HG02763 (cell line): ENCODE data around the gene LOC101059915.

ENCODE experiments used
- ATAC-seq: cut with Tn5 transposase; IDR thresholded peaks from one replicate; pipeline ENCODE4 v1.9.1; 2021; ENCODE audit warnings: mild to moderate bottlenecking, moderate library complexity; ENCODE audit not compliant: unreplicated experiment

The LOC101059915 gene

DNA sequence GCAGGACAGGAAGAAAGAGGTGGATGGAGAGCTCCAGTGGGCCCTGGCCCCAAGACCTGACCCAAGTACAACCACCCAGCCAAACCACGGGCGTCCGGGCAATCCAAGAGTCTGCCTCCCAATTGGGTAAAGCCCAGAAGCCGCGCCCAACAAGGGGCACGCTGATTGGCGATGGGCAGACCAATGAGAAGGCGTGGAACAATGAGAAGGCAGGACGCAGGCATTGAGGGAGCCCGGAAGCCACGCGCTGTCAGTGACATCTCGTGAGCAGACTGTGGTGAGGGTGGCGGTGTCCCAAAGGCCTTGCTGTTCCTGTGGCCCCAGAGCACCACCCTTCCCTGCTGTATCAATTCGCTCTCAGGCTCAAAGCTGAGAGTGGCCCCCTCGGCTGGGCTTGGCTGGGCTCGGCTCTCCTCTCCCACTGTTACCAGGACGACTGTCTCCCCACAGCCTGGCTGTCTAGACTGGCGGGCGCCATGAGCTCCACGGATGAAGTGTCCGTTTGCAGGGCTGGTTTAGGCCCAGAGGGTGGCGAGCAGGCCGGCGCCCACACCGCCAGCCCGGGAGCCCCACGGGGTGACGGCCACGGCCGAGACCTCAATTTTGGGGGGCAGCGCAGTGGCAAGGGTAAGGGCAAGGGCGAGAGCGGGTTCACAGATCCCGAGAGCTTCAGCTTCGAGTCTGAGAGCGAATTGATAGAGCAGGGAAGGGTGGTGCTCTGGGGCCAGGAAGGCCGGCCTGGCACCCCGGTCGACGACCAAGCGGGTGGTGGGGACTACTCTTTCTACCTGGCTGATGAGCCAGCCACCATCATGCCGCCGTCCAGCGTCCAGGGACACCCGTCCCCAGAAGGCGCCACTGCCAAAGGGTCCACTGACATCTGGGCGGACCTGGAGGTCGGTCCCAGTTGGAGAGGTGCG lies at the start of gene LOC101059915:
LOC101059915 (plus strand) TSS at position 219 of the 920 bp plus-strand sequence.
- ATAC-seq, result no peak

DNA sequence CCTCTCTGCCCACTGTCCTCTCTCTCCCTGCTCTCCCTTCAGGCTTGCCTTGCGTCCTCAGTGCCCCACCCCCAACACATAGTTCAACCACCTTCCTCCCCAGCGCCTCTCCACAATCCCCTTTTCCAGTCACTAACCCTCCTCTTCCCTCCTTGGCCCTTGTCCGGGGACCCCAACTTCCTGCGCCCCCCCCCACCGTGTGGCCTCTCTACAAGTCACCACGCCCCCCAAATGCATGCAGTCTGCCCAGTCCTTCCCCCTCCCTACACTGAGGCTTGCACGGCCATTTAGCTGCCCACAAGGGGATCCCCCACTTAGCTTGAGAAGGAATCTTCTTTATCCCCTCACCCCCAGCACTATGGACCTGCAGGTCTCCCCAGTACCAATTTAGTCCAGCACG lies 49.6 kb upstream of the LOC101059915 start:
- no peak for ATAC-seq

DNA sequence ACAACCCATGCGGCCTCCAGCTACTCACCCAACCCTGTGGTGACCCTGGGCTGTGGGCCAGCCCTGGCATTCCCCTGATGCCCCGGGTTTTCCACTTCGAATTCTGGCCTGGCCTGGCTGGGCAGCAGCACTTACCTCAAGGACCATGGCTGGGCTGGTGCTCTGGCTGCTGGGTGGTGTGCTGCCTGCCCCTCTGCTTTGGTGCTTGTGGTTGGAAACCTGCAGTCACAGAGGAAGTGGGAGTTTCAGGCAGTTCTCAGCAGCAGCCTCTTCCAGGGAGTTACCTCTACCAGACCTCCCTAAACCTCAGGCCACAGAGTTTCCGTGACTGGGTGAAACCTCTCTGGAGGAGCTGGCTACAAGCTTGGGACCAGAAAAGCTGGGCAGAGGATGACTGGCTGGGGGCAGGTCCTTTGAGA lies 49.0 kb upstream of the LOC101059915 start, which contains the start of gene CXCR3:
CXCR3 (minus strand) TSS at position 209 of the 419 bp plus-strand sequence; CDS start at position 147, 62 bp downstream.
- peak; percentile 58 for ATAC-seq

DNA sequence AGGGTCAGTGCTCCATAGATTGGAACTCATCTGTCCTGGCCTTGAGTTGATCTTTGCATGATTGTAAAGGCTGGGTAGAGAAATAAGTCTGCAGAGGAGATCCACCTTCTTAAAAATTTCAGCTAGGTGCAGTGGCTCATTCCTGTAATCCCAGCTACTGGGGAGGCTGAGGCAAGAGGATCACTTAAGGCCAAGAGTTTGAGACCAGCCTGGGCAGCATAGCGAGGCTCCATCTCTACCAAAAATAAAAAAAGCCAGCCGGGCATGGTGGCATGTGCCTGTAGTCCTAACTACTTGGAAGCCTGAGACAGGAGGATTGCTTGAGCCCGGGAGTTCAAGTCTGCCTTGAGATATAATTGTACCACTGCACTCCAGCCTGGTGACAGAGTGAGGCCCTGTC lies 48.6 kb upstream of the LOC101059915 start:
- no peak for ATAC-seq

DNA sequence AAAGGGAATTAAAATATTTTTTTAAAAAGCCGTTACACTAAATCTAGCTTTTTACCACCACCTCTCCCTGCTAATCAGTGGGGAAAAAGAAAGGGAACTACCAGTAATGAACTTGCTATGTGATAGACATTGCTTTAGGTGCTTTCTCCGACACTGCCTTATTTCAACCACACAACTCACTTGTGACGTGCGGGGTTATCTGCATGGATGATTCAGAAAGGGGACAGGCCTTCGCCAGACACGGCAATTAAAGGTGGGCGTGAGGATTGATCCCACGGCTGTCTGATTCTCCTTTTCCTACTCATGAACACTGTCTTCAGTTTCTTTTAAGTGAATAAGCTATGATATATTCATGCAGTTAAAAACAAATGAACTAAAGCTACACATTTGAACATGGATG lies 48.2 kb upstream of the LOC101059915 start:
- no peak for ATAC-seq

DNA sequence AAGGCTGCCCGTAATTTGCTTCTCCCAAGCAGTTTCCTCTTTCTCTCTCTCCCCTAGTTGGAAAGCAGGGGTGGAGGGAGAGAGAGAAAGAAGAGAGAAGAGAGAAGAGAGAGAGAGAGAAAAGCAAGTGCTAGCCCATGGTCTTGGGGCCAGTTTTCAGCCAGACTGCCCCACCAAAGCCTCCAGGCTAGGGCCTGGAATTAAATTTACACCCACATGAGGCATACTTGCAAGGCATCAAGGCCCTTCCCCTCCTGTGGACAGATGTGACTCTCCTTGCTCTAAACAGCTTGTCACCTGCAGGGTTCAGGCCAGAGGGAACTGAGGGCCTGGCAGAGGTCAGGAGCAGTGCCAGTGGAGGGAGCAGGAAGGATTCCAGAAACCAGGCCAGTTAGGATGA lies 47.4 kb upstream of the LOC101059915 start:
- ATAC-seq, result no peak

DNA sequence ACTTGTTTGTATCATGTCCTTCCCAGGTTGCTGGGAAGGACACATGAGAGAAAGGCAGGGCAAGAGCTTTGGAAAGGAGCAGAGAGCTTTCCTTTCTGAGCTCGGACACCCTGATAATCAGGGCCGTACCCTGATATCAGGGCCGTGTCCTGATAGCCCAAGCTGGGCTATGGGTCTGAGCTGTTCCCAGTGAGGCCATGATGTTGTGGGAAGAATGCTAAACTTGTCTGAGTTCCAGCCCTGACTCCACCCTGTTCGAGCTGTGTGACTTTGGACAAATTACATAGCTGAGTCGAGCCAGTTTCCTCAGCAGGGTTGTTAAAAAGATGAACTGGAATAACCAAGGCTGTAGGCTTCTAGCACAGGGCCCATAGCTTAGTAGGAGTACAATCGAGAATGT lies 45.7 kb upstream of the LOC101059915 start:
- ATAC-seq, result no peak

DNA sequence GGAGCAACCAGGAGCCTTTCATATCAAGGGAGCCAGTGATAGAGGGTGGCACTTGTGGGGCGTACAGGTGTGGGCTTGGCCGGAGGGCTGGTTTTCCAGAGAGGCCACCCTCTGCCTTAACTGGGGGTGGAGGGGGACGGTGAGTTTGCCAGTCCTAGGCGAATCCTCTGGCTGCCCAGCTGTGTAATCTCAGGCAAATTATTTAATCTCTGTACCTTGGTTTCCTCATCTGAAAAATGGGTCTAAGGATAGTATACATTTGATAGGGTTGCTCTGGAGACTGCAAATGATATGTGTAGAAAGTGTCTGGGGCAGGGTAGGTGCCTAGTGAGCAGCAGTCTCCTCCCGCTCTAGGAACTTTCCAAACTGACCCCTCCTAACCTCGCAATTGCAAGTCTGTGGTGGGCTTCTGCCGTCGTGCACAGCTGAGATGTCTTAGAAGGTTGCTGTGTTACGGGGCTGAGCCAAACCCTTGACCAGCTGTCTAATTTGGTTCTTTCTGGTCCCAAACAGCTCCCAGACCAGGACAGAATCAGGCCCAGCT lies 45.2 kb upstream of the LOC101059915 start:
- ATAC-seq, result no peak

DNA sequence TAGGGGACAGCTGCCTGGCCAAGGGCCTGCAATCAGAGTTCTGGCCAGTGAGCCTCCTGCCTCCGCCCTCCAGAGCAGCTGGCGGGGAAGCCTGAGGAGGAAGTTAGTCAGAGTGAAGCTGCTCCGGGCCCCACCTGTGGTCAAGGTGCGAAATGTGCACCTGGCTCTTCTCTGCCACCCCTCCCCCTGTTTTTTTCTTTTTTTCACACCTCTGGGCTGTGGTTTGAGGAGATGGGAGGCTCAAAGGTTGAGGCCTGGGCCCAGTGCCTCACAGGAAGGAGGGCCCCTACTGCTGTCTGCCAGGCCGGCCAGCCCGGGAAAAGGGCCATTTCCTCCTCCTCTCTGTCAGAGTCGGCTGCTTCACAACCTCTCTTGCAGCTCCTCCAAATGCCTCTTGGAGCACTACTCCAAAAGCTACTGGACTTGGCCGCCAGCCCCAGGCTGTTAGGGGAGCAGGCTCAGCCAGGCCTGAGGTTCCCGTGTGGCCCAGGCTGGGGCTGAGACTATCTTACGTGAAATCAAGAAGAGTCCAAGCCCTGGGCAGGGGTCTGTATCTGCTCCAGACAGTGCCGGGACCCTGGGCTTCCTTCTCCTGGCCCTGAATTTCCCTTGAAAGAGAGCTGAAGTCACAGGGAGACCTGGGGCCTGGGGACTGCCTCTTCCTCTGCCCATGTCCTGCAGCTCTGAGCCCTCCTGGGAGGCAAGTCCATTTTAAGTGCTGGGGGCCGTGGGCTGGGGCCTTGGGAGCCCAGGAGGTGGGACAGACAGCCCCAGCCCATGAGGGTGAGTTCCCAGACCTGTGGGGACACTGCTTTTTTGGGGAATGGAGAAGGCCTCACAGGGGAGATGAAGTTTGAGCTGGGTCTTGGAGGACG lies 44.5 kb upstream of the LOC101059915 start:
- peak; percentile 51 for ATAC-seq

DNA sequence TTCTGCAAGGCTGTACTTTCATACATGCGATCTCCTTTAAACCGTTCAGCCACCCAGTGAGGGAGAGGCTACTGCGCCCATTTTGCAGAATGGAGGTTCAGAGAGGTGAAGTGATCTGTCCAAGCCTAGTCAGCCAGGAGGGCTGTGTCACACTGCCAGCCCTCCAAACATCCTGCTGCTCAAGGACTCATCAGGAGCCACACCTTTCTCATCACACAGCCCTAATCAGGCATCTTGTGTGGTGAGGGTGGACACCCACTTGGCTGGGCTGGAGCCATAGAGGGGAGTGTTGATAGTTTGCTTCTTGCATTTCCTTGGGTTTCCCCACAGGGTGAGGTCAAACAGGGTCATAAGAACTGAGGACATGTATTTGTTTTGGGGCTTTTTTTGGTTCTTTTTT lies 43.6 kb upstream of the LOC101059915 start:
- no peak for ATAC-seq

DNA sequence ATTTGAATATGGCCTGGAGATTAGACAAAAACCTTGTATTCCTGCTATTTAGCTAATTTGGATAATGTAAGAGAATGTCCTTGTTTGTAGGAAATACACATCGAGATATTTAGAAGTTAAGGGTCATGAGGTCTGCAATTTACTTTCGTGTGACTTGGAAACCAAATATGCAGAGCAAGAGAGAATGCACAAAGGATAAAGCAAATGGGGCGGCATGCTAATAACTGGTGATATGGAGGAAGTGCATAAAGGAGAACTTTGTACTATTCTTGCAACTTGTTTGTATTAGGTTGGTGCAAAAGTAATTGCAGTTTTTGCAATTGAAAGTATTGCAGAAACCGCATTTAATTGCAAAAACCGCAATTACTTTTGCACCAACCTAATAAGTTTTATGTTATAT lies 41.9 kb upstream of the LOC101059915 start:
- ATAC-seq, result no peak

DNA sequence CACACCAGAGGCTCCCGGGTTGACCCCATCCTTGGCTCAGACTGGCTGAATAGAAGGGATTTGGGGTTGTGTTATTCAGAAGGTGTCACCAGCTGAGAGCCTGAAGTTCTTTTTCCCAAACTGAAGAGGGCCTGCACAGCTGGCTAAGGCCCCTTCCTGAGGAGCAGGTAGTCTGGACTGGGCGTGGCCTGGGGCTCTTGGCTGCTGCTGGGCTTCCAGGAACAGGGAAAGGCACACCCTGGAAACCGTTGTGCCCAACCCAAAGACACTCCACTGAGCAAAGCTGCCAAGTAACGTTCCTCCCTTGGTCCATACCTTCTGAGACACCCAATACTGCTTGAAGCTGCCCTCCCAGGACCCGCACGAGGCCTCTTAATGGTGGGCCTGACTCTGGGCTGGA lies 40.8 kb upstream of the LOC101059915 start:
- ATAC-seq, result no peak

DNA sequence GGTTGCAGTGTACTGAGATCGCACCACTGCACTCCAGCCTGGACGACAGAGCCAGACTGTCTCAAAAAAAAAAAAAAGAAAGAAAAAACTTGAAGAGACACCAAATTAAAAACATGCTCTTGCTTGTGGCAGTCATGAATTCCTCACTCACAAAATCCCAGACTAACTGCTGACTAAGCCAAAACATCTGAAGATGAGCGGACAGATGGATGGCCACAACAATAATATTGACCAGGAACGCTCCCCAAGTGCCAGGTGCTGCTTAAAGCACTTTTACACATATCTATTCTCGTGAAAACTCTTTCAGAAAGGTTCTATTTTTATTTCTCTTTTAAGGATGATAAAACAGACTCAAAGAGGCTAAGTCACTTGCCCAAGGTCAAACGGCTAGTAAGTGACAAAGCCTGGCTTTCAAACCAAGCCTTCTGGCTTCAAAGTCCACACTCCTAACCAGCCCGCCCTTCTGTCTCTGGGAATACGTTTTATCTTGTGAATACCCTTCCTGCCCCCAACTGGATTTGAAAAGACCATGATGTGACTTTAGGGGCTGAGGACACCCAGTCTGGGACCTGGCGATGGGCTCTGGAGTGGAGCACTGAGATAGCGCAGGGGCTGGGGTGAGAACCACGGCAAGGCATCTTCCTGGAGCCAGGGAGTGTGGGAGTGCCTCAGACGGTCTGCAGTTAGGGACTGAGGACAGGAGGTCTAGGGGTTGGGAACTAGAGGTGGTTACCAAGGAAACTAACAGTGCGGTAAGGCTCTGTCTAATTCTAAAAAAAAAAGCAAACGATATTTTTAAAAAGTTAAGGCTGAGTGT lies 39.5 kb upstream of the LOC101059915 start:
- no peak for ATAC-seq

DNA sequence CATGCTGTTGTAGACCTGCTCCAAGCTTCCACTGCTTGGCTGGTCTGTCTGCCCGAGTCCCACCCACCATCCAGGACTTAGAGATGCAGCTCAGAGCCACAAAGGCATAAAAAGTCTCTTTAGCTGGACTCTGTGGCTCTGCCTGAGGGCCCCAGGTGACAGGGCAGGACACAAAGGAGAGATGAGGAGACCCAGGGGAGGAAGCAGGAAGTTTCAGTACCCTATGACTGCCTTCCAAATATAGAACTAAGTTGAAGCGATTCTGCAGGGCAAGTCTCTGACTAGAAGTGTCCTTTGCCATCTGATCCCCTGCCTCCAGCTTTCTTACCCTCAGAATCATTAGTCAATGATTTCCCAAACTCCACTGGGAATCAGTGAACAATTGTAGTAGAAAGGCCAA lies 37.9 kb upstream of the LOC101059915 start:
- ATAC-seq, result peak; percentile 48

DNA sequence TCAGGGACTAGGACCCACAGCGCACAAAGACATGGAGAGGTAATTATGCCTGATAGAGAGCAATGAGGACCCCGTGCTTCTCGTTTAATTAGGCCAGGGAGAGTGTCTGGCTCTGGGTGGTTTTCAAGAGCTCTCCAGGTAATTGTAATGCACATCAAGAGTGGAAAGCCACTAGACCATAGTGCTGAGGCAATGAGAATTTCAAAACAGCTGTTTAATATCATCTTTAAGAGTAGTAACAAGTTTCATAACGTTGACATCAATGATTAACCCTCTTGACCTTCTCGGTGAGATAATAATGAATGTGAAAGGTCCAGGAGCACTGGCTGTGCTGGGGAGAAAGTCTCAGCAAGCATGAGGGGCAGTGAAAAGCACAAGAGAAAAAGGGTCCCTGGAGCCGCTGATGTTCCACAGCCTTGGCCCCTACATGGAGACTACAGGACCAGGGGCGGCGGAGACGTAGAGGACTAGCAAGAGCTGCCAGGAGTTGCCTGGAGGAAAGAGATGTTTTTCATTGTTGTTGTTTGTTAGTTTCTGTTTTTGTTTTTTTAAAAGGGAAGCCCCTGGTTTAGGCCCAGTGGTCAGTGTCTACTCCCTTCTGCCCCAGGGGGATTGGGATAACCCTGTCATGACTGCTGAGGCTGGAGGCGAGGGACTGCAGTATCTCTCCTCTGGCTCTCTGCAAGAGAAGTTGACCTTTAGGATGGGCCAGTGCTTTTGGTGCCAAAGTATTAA lies 34.3 kb upstream of the LOC101059915 start:
- peak; percentile 40 for ATAC-seq

DNA sequence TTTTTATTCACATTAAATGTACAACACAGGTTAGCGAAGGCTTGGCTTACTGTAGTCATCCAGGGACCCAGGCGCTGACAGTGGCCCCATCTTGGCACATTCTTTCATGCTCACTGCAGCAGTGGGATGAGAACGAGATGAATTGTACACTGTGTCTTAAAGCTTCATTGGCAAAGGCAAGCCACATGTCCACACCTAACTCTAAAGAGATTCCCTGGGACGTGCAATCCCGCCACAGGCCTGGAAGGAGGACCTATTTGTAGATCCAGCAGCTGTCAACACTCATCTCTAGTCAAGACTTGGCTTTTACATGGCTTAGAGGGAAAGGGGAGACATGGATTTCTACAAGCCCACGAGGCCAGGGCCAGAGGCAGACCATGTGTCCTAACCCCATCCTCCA lies 33.0 kb upstream of the LOC101059915 start:
- ATAC-seq, result no peak

DNA sequence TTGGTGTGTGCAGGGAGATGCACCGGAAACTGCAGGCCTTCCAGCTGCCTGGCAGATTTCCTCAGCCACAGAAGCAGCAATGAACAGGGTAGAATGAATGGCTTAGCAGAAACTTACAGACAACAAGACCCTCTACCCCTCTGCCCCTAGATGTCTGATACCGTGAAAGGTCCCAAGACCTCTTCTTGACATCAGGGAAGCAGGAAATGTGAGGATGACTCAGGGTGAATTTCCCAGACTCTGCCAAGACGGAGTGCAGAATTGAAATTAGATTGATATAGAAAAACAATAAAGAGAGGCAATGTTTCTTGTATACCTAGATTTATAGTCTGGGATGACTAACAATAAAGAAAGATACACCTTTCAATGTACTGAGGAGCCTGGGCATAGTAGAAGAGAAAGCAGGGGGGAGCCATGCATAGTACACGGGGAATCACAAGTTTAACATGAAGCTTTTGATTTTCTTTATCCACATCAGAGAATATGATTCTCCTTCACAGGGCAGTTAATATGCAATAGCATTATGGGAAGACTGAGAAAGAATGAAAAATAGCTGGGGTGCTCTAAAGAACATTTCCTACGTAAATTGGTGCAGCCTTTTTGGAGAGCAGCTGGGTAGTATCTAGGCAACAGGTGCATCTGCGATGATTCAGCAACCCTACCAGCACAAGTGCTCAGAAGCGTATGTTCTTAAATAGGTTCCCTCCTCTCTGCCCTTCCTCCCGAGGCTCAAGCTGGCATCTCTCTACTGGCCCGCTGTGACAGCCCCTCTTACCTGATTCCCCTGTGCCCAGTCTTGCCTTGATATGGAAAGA lies 30.7 kb upstream of the LOC101059915 start:
- ATAC-seq, result no peak

DNA sequence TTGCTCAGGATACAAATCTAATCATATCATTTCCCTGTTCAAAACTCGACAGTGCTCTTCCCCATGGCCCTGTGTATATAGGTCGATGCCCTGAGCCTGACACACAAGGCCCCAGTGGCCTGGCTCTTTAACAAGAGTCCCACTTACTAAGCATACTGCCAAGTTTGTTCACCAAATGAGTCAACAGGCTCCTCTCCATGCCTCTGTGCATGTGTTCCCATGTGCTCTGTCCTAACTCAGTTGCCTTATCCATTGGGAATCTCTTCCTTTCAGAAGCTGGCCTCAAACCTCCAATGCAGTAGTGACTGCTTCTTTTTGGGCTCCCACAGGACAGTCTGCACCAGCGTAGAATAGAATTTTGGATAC lies 30.1 kb upstream of the LOC101059915 start:
- no peak for ATAC-seq

DNA sequence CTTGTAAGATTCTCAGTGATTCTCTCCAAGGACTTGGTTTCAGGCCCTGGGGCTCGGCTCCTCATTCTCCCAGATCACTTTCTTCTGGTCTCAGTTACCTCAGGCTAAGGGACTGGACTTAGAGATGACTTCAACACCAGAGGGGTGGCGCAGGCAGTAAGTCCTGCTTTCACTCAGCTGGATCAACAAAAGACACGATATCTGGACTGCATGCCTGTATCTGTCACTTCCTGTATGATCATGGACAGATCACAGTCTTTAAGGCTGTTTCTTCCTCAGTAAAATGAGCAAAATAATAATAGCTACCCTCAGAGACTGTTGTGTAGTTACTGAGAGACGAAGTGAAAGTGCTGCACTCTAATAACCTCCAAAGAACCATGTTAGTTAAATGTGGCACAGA lies 29.5 kb upstream of the LOC101059915 start:
- ATAC-seq, result no peak
